WTC11 (cell line): ENCODE measurements around the gene ZACN.

Source experiments
- ZNF121 ChIP-seq: sonication (generic); formaldehyde crosslinking; IDR thresholded peaks from 2 replicates; pipeline ENCODE4 v1.8.0; 2023; ENCODE audit warnings: missing genetic modification reagents
- ZNF263 ChIP-seq: sonication (generic); formaldehyde crosslinking; IDR thresholded peaks from 2 replicates; pipeline ENCODE4 v1.8.1; 2022; ENCODE audit warnings: low read depth, mild to moderate bottlenecking, moderate library complexity, missing genetic modification reagents
- TF ChIP-seq, protein P1 (sequence below): sonication (generic); formaldehyde crosslinking; IDR thresholded peaks from 2 replicates; pipeline ENCODE4 v1.8.1; 2022; ENCODE audit warnings: mild to moderate bottlenecking, missing genetic modification reagents, moderate library complexity, borderline replicate concordance

DNA sequence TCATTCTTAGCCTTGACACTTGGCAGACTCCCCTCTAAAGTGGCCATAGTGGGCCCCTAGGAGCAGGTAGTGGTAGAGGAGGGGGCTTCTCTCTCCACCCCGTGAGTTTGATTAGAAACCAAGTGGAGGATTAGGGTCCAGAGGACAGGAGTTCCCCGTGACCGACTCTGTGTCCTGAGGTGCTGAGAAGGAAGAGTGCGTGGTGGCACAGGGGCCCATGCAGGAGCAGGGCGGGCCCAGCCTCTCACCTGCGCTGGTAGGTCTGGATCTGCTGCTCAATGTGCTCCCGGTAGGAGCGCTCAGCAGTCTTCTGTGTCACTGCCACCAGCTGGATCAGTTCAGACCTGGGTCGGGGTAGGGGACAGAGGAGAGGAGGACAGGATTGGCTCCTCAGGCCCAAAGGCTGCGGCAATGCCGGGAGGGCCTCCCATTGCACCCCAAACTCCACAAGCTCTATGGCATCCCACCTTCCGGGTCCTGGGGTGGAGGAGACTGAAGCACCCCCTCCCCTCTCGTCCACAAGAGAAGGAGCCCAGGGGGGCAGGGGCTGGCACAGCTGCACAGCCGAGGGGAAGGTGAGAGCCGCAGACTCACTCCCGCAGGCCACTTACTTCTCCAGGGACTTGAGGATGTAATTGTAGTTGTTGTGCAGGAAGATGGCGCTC, 6.2 kb downstream of the ZACN start:
- TF ChIP-seq, protein P1, sequence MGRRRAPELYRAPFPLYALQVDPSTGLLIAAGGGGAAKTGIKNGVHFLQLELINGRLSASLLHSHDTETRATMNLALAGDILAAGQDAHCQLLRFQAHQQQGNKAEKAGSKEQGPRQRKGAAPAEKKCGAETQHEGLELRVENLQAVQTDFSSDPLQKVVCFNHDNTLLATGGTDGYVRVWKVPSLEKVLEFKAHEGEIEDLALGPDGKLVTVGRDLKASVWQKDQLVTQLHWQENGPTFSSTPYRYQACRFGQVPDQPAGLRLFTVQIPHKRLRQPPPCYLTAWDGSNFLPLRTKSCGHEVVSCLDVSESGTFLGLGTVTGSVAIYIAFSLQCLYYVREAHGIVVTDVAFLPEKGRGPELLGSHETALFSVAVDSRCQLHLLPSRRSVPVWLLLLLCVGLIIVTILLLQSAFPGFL (CRISPR knock-in tag), result no peak
- TF ChIP-seq ZNF263 (CRISPR knock-in tag) (no peak), ZNF121 (CRISPR knock-in tag) (no peak)
